ENCODE data around the gene PNMT.

- no peak for TF ChIP-seq POLR2AphosphoS5 (IDR thresholded peaks at IDR 0.05)
- no peak for TF ChIP-seq POLR2A (IDR thresholded peaks at IDR 0.05)
Observed at GRCh38 chr17:39695089-39695474, 26.8 kb downstream of the PNMT start.

Data from spleen (tissue), 3 donors.